Keratinocyte (primary cell): ENCODE data around the gene FAM228A. TPM values are rescaled to one million over a fixed set of nuclear protein-coding genes. Genes with fewer than 3 reads are reported as not detected.

ENCODE experiments used
- DNase-seq: peaks from one replicate; pipeline ENCODE4 v3.0.0-alpha.2; 2011; ENCODE audit warnings: low read depth, missing footprints, low spot score
- FAIRE-seq: peaks from 2 replicates; lab custom pipeline; 2011; peaks lifted over from hg19 to GRCh38; lab: Jason Lieb, UNC
- H2AFZ ChIP-seq: 2 replicates; pipeline ENCODE4 v1.6.0; 2012; ENCODE audit warnings: low read length, control low read depth, inconsistent platforms; ENCODE audit not compliant: control insufficient read depth
- H3K27ac ChIP-seq: 2 replicates; pipeline ENCODE4 v1.5.1; 2011; ENCODE audit warnings: low read length; ENCODE audit not compliant: control insufficient read depth, insufficient read depth
- H3K27me3 ChIP-seq: 3 replicates; pipeline ENCODE4 v1.6.0; 2011; ENCODE audit warnings: low read length; ENCODE audit not compliant: control insufficient read depth, insufficient read depth; ENCODE audit errors: extremely low read depth
- H3K36me3 ChIP-seq, 2 experiments: 2 replicates in 1 of 2; 3 replicates in 1 of 2; pipeline ENCODE4 v1.5.1; 2011; ENCODE audit warnings: low read length in 2 of 2, mild to moderate bottlenecking in 1 of 2; ENCODE audit not compliant: control insufficient read depth in 2 of 2, insufficient read depth in 2 of 2; ENCODE audit errors: extremely low read depth in 1 of 2
- H3K4me1 ChIP-seq: 3 replicates; pipeline ENCODE4 v1.5.1; 2011; ENCODE audit warnings: low read length; ENCODE audit not compliant: control insufficient read depth, insufficient read depth; ENCODE audit errors: extremely low read depth
- H3K4me2 ChIP-seq: 3 replicates; pipeline ENCODE4 v1.6.0; 2011; ENCODE audit warnings: low read depth, low read length; ENCODE audit not compliant: control insufficient read depth, insufficient read depth; ENCODE audit errors: extremely low read depth
- H3K4me3 ChIP-seq, 3 experiments: fragments of 200-600 bp in 1 of 3; sonication (generic) in 1 of 3; 2 replicates in 2 of 3; 3 replicates in 1 of 3; pipeline ENCODE4 v1.5.1; 2011 to 2016; ENCODE audit warnings: low read length in 3 of 3, mild to moderate bottlenecking in 3 of 3, control low read depth in 2 of 3, inconsistent platforms in 1 of 3, low read depth in 1 of 3, mixed read lengths in 1 of 3, mixed run types in 1 of 3, moderate library complexity in 1 of 3; ENCODE audit not compliant: control insufficient read depth in 2 of 3, insufficient read depth in 2 of 3; ENCODE audit errors: extremely low read depth in 1 of 3
- H3K79me2 ChIP-seq: 2 replicates; pipeline ENCODE4 v1.6.0; 2012; ENCODE audit warnings: low read length; ENCODE audit not compliant: control insufficient read depth, insufficient read depth
- H3K9ac ChIP-seq: 3 replicates; pipeline ENCODE4 v1.6.0; 2011; ENCODE audit warnings: low read length; ENCODE audit not compliant: control insufficient read depth, insufficient read depth; ENCODE audit errors: extremely low read depth
- H3K9me1 ChIP-seq: 3 replicates; pipeline ENCODE4 v1.6.0; 2011; ENCODE audit warnings: low read length; ENCODE audit not compliant: control insufficient read depth, insufficient read depth; ENCODE audit errors: extremely low read depth
- H3K9me3 ChIP-seq: 2 replicates; pipeline ENCODE4 v1.5.1; 2012; ENCODE audit warnings: low read depth, low read length; ENCODE audit not compliant: control insufficient read depth
- H4K20me1 ChIP-seq: 3 replicates; pipeline ENCODE4 v1.6.0; 2011; ENCODE audit warnings: low read length; ENCODE audit not compliant: control insufficient read depth, insufficient read depth; ENCODE audit errors: extremely low read depth
- CTCF ChIP-seq, 3 experiments: IDR thresholded peaks in 1 of 3; conservative IDR thresholded peaks in 1 of 3; optimal IDR thresholded peaks in 1 of 3; 2 replicates in 2 of 3; 3 replicates in 1 of 3; pipeline versions ENCODE3 to v1.5.1; 2011; ENCODE audit warnings: low read length in 3 of 3, mild to moderate bottlenecking in 3 of 3, moderate library complexity in 2 of 3, control low read depth in 1 of 3, inconsistent platforms in 1 of 3; ENCODE audit not compliant: insufficient read depth in 2 of 3; ENCODE audit errors: extremely low read depth in 1 of 3
- EZH2 ChIP-seq: IDR thresholded peaks from one replicate; pipeline ENCODE4 v1.6.1; 2012; ENCODE audit warnings: inconsistent platforms, mild to moderate bottlenecking, low read length, moderate library complexity
- dilution Hi-C: fragments of 300-500 bp; cut with MboI; formaldehyde crosslinking; loops from one replicate; pipeline ENCODE4 v1.7.0; 2020; ENCODE audit warnings: low sequenced_read_pairs; ENCODE audit not compliant: extremely low pct_ligation_motif_present
- polyA plus RNA-seq, 5 experiments: library from polyadenylated mRNA; depleted of rRNA in 3 of 5; stranded (reverse) in 3 of 5; stranded (forward) in 1 of 5; unstranded in 1 of 5; fragments of >200 nt; gene quantifications; 1 replicate in 1 of 5; 2 replicates in 3 of 5; 3 replicates in 1 of 5; pipeline versions ENCODE4 v1.2.1 to v1.2.3, GENCODE V29; 2011 to 2012; ENCODE audit warnings: missing spikeins in 2 of 5, low read depth in 1 of 5, low replicate concordance in 1 of 5

FAM228A gene
- polyA plus RNA-seq, 1 donor (not counting 4 experiments of a cell fraction or from before 2014, with no cell fraction given): not detected

GRCh38 chr2:24205131-24205530 is 30.3 kb downstream of the FAM228A start:
- Histone ChIP-seq H3K36me3 (peaks cover 2 to 16% of the 10 kb centered on the region in 2 experiments), H3K9me1 (no peaks in the 10 kb centered on the region), H3K9me3 (no peaks in the 10 kb centered on the region), H3K9ac (no peak overlapping the region), H3K4me3 (no peak overlapping the region), H3K79me2 (no peaks in the 10 kb centered on the region), H2AFZ (no peak overlapping the region), H3K27ac (no peak overlapping the region), H4K20me1 (no peaks in the 10 kb centered on the region), H3K27me3 (no peaks in the 10 kb centered on the region), H3K4me1 (no peaks in the 10 kb centered on the region), H3K4me2 (no peak overlapping the region)
- dilution Hi-C loops: no loop called here
- FAIRE-seq (no peak), DNase-seq (no peak)
- no peak for TF ChIP-seq CTCF (optimal IDR thresholded peaks at IDR 0.05 in 1 of 3, IDR thresholded peaks at IDR 0.05 in 1 of 3, conservative IDR thresholded peaks at IDR 0.05 in 1 of 3; ENCODE audit: extremely low read depth in 1 of 3, insufficient read depth in 2 of 3, low read length in 3 of 3)
- TF ChIP-seq EZH2: no peak

- dilution Hi-C loops: no loop called here
- no peak for TF ChIP-seq CTCF (optimal IDR thresholded peaks at IDR 0.05 in 1 of 3, IDR thresholded peaks at IDR 0.05 in 1 of 3, conservative IDR thresholded peaks at IDR 0.05 in 1 of 3; ENCODE audit: extremely low read depth in 1 of 3, insufficient read depth in 2 of 3, low read length in 3 of 3)
- TF ChIP-seq EZH2: no peak
Measured at GRCh38 chr2:24206242-24206641, 31.4 kb downstream of the FAM228A start.

More at GRCh38 chr2:24206242-24206641, 31.4 kb downstream of the FAM228A start:
- Histone ChIP-seq H3K4me3 (no peak overlapping the region), H4K20me1 (no peaks in the 10 kb centered on the region), H3K4me2 (no peak overlapping the region), H3K9me3 (no peaks in the 10 kb centered on the region), H3K27ac (no peak overlapping the region), H3K27me3 (no peaks in the 10 kb centered on the region), H2AFZ (no peak overlapping the region), H3K9me1 (no peaks in the 10 kb centered on the region), H3K79me2 (no peaks in the 10 kb centered on the region), H3K36me3 (peaks cover 9 to 16% of the 10 kb centered on the region in 2 experiments), H3K4me1 (no peaks in the 10 kb centered on the region), H3K9ac (no peak overlapping the region)
- FAIRE-seq (no peak), DNase-seq (no peak)
